ENCODE data around the gene RBM14.
A peak's percentile ranks its signal among the peaks of the same experiment; 100 is the strongest.
"Not testable (repeated sequence)": the region's sequence is repeated elsewhere in the genome, so short reads cannot be mapped to it uniquely, and the experiment has no call there.

RBM14 gene

DNA sequence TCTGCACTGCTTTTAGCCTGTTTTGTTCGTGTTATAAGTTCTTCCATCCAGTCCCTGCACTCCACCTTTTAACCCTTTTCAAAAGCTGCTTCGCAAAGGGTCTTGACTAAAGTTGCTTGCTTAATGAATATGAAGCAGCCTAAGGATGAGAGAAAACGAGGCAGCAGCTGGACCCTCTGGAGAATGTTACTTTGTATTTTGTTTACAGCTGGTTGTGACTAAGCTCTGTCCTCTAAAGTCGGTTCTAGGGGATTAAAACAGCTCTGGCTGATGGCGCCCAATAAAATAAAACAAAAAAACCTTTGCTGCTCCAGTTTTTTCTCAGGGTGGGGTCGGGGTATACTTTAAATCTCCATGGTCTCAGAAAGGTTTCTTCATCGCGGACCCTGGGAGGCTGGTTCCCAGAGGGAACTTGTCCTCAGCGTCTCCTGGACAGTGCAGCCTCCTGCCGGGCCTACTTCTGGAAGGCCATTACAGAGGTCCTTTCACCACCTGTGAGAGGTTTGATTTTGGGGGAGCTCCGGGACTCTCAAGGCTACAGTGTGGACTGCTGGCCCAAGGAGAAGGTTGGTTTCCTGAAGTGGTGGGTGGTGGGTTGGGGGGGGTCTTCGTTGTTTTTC lies 21.2 kb downstream of the RBM14 start:
- no peak for DNase-seq

DNA sequence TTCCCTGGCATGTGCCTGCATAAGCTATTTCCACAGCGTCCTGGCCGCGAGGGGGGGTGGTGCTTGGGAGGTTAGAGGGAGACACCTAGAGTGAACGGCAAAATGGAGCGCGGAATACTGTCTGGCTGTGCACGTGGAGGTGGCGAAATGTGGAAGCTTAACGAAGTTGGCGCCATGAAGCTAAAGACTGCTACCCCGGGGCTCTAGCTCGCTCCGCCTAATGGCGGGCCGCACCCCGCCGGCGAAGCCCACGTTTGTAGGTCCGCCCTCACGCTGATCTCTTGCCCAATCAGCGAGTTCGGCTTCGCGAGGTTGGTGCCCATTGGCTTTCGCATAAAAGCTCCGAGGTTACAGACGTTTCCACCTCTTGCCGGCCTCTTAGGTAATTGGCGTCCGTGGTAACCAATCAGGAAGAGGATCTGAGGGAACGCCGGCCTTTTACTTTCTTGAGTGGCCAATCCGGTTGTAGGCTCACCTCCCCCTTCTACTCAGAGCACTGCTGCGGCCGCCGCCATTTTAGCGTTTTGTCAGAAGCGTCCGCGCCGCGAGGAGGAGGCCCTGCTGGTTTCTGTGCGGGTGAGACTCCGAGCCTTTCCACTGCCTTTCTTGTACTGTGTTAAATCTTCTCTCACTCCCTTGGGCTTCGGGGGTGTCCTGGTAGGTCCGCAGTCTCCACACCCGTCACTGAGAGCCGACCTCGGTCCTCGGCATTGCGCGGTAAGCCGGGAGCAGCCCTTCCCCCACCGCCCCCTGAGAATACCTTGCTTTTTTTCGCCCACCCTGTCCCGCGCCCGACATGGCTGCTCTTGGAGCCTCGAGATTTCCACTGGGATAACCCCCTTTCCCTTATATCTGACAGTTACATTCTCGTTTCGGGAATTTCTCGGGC lies 22.0 kb downstream of the RBM14 start, which contains the start of gene RBM4:
Gene RBM4 (plus strand): TSS at position 527 of the 889 bp plus-strand sequence. CDS start 1,009 bp downstream, outside the sequence.
- peak; percentile 100 for DNase-seq

DNA sequence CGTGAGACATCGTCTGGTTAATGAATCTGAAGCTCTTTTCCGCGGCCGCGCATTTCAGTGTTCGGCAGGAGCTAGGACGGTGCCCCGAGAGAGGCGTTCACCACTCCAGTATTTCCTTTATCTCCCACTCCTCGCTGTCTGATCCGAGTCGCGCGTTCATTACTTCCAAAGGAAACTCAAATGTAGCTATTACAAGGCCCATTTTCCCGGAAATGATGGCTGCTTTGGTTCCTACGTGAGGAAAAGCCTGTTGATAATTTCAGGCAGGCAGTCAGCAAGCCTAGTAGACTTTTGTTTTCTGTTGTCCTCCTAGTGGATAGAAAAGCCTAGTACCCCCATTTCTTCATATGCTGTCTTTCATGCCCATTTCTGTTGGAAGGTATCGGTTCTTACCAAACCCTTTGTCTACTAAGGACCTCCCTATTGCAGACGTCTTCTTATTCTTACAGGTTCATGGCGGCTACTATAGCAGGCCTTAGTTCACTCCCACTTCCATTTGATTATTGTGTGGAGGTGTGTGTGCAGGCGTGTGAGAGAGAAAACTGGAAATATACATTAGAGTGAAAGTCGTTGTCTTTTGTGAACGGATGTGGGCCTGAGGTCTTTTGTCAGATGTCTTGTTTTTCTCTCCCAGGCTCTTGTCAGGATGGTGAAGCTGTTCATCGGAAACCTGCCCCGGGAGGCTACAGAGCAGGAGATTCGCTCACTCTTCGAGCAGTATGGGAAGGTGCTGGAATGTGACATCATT lies 22.8 kb downstream of the RBM14 start:
- peak; percentile 53 for DNase-seq

- not testable (repeated sequence) for DNase-seq
Observed at GRCh38 chr11:66639814-66640340, 23.4 kb downstream of the RBM14 start.

DNA sequence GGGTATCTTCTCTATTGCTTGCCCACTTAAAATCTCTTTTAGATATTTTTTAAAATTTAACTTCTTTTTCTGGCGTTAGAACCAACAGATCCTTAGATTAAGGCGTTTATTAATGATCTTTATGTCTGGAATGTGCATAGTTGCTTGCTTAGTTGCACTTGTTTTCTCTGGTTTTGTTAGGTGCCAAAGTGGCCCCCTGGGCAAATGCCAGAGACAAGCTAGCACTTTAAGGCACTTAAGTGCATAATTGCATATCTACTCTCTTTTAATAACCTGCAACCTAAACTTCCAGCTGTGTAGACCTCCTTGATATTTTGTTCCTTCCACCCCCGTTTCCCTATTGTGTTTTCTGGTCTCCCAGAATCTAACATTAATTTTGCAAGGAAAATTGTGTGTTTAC lies 25.4 kb downstream of the RBM14 start:
- no peak for DNase-seq

DNA sequence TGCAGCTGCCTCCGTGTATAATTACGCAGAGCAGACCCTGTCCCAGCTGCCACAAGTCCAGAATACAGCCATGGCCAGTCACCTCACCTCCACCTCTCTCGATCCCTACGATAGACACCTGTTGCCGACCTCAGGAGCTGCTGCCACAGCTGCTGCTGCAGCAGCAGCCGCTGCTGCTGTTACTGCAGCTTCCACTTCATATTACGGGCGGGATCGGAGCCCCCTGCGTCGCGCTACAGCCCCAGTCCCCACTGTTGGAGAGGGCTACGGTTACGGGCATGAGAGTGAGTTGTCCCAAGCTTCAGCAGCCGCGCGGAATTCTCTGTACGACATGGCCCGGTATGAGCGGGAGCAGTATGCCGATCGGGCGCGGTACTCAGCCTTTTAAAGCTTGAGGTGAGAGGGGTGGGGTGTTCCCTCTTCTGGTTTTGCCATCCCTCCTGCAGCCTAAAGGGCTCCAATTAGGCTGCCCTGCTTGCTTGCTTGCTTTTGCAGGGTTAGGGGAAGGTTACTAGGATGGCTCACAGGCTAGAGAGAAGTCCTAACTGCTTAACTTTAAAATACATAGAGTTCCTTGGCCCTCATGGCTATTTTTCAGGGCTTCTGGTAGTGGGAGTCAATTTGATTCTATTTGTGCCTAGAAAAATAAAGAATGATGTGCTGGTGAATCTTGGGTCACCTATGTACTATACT lies 27.5 kb downstream of the RBM14 start:
- no peak for DNase-seq

DNA sequence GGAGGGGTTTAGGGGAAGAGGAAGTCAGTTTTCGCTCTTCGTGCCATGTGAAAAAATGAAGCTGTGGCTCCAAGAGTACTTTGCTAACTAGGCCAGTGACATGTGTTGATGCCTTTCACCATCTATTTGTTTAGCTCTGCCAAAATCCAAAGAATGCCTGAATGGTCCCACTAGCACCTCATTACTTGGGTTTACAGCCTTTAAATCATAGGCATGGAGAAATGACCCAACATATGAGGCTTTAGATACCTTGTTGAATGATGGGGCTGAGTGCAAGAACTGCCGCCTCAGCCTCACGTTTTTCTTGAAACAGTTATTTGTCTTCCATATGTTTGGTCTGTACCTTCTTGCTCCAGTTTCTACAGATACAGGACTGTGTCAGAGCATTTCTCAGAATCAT lies 30.4 kb downstream of the RBM14 start:
- DNase-seq: no peak

DNA sequence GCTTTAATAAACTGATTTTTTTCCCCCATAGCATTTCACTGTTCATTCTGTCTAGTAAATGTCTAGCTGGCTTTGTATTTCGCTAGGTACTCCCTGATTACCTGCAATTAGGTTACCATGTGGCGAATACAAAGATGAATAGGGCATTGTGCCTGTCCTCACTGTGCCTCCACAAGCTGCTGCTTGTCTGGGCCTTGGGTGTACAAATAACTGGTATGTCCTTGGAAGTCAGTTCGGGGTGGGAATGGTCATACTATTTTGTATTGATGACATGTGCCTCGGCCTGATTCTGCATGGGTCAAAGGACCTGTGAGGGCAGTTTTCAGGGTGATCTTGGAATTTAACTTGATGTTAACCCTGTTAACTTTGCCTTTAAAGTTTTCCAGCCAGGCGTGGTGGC lies 33.5 kb downstream of the RBM14 start:
- DNase-seq: no peak

DNA sequence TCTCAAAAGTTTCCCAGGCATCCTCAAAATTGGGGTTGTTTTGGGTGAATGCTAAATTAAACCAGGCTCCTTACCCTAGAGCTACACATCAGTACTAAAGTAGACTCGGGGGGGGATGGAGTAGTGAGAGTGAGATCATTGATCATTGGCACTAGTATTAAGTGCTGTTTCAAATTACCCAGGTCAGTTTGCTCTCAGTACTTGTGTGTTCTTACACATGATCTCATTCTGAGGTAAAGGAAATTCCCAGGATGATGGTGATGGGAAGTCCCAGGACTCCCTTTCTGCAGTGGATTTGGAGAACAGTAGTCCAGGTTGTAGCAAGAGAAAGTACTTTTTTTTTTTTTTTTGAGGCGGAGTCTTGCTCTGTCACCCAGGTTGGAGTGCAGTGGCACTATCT lies 34.6 kb downstream of the RBM14 start:
- no peak for DNase-seq

DNA sequence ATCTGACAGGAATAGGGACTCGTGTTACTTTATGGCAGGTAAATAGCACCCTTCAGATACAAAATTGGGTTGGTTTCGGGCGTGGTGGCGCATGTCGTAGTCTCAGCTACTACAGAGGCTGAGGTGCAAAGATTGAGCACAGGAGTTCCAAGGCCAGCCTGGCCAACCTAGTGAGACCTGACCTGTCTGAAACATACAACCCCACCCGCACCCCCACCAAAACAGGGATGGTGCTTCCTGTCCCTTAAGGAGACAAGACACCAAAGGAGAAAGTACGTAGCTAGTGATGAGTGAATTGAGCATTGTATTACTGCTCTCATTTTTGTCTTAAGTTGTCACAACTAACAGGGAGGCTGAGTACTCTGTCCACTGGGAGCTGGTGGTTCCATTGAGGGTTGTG lies 36.2 kb downstream of the RBM14 start:
- no peak for DNase-seq

- DNase-seq: no peak
Observed at GRCh38 chr11:66653123-66653522, 36.7 kb downstream of the RBM14 start.

- DNase-seq: no peak
Observed at GRCh38 chr11:66659763-66660162, 43.3 kb downstream of the RBM14 start.

- no peak for DNase-seq
Observed at GRCh38 chr11:66663741-66664296, 47.4 kb downstream of the RBM14 start.

DNA sequence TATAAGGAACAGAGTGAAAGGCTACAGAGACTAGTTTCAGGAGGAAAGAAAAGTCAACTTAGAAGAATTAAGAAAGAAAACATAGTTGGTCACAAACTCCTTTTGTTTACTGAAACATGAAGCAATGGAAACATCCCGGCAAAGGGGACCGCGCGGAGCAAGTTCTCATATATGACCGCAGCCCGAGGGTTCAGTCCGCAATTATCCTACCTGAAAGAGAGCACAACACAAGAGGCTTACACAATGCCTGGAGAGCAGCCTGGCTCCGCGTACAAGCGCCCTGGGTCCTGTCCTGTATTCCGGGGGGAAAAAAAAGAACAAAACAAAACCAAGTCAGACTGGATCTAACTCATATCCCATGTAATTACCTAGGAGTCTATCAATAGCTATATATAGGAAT lies 48.9 kb downstream of the RBM14 start:
- no peak for DNase-seq

GRCh38 chr11:66670816-66671215 lies 54.4 kb downstream of the RBM14 start:
- DNase-seq: no peak

GRCh38 chr11:66674964-66675602 lies 58.7 kb downstream of the RBM14 start:
- no peak for DNase-seq

GRCh38 chr11:66676282-66676919 lies 60.0 kb downstream of the RBM14 start:
- DNase-seq: no peak
